Cardiac fibroblast (primary cell): ENCODE data around the gene SBSN.

ENCODE experiments used
- DNase-seq, 2 donors: peaks; one replicate each; pipeline versions ENCODE4 v3.0.0 to v3.0.0-alpha.2; 2010; ENCODE audit warnings: low read depth in 2 of 2
- H3K4me3 ChIP-seq, 2 donors: replicated peaks in 1 of 2; 1 replicate in 1 of 2; 2 replicates in 1 of 2; pipeline ENCODE4 v1.5.1; 2011; ENCODE audit warnings: low read depth in 2 of 2, low read length in 2 of 2, mild to moderate bottlenecking in 2 of 2, moderate library complexity in 1 of 2
- TF ChIP-seq, protein P1 (sequence below): IDR thresholded peaks from one replicate; pipeline ENCODE4 v1.5.1; 2011; ENCODE audit warnings: low read depth, mild to moderate bottlenecking, low read length, inconsistent platforms

Gene SBSN

DNA sequence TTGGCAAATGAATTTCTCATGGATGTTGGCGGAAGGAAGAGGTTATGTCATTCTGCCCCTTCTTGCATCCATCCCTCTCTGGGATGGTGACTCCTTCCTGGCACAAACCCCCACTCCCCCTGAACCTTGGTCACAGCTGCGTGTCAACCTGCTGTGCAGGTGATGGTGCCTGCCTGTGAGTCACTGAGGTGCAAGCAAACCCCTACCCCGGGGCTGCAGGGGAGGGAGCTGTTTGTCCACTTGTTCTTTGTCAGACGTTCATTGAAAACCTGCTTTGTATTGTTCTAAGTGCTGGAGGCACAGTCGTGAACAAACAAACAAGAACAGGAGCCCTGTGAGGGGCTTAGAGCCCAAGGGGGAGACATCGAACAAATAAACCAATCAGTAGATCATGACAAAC is 3.2 kb upstream of the SBSN start:
- H3K4me3 ChIP-seq = no peak overlapping the region
- TF ChIP-seq, protein P1, sequence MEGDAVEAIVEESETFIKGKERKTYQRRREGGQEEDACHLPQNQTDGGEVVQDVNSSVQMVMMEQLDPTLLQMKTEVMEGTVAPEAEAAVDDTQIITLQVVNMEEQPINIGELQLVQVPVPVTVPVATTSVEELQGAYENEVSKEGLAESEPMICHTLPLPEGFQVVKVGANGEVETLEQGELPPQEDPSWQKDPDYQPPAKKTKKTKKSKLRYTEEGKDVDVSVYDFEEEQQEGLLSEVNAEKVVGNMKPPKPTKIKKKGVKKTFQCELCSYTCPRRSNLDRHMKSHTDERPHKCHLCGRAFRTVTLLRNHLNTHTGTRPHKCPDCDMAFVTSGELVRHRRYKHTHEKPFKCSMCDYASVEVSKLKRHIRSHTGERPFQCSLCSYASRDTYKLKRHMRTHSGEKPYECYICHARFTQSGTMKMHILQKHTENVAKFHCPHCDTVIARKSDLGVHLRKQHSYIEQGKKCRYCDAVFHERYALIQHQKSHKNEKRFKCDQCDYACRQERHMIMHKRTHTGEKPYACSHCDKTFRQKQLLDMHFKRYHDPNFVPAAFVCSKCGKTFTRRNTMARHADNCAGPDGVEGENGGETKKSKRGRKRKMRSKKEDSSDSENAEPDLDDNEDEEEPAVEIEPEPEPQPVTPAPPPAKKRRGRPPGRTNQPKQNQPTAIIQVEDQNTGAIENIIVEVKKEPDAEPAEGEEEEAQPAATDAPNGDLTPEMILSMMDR = no peak
- DNase-seq = no peak

DNA sequence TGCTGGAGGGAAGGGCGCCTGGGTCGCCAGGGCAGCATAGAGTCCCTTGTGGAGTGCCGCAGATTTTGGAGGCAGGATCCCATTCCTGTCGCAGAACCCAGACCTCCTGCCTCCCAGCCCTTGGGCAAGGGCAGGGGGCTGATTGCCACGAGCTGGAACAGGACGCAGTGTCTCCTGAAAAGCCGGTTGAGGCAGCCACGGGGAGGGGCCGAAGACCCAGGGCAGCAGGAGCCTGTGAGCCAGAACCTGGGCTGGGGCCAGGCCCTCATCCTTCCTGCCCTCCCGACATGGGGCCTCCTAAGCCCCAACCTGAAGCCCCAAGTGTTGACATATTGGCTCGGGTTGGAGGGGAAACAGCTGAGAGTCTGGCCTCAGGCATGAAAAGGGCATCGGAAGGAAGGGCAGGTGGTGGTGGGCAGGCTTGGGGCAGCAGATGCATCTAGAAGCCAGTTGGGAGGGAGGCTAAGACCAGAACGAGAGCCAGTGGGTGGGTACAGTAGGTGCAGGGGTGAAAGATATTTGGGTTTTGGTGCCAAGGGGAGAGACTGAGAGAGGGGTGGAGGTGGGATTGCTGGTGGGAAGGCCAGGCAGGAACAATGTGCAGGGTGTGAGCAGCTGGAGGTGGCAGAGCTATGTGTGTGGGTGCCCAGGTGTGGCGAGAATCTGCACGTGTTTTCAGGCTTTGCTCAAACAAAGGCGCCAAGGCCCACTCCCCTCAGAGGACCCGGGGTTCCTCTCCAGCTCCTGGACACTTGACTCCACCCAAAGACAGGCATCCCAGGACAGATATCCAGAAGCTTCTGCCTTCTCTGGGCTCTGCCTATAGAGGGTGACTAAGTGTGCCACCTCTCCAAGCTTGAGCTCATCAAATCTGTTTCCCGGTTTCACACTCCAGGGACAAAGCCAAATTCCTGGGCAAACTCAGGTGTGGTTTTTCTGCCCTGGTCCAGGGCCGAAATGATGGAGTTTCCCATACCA is 1.4 kb upstream of the SBSN start:
- no peak overlapping the region for H3K4me3 ChIP-seq

DNA sequence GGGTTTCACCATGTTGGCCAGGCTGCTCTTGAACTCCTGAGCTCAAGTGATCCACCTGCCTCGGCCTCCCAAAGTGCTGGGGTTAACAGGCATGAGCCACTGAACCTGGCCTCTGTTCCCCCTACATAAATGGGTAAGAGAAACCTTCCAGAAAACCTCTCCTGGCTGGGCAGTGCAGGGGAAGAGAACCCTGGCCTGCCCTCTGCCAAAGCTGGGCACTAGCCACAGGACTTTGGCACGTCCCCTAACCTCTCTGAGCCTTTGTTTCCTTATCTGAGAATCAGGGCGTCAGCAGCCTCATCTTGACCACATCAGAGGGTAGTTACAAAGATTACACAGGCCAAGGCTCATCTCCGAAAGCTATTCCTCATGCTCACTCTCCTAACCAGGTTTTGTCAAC is 2.2 kb downstream of the SBSN start:
- DNase-seq = no peak
- H3K4me3 ChIP-seq = no peak overlapping the region
- TF ChIP-seq, protein P1 = no peak

More for the DNA sequence above, 1.4 kb upstream of the SBSN start:
- TF ChIP-seq, protein P1 = no peak
- no peak for DNase-seq

DNA sequence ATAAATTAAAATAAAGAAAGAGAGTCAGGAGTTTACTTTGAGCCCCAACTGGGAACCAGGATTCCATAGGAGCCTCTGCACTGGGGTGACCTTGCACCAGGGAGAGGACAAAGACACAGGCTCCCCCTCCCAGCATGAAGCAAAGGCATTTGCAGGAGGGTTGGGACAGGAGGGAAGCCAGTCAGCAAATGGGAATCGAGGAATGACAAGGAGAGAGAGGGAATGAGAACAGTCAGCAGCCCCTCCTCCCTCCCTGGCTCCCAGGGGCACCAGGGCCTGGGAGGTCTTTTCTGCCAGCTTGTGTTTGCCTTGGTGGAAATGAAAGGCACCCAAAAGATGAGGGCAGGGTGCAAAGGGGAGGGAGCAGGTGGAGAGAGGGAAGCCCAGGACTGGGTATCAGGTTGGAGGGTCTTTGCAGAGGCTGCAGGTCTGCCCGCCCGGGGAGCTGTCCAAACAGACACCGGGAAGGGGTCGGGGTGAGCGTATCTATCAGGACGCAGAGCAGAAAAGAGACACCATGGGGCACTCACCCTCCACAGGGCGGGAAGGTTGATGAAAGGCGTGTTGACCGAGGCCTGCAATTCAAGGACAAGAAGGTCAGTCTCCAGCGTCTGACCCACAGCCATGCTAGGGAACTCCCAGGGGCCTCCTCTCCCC is 3.8 kb downstream of the SBSN start:
- DNase-seq = no peak
- TF ChIP-seq, protein P1 = no peak
- H3K4me3 ChIP-seq = no peak overlapping the region

DNA sequence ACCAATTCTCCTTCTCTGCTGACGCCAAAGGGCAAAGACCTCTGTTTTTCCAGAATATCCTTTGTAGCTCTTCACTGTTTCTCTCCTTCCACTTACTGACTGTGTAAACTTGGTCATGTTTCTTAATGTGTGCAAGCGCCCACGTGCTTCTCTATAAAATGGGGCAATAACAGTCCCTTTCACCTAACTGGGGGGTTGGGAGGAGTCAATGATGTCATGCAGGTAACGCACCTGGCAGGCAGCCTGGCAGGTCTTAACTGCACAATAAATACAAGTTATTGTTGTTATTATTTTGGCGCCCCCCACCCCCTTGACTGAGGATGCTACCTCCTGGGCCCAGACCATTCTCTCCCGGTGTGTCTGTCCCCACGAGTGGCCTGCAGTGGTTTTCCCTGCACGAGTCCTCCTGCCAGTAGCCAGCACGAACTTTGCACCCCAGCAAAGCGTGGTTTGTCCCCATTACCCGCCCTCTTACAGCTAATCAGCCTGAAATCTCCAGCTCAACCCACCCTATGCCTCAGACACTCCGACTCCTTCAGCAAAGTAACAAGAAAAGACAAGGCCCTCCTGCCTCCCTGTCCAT is 5.3 kb downstream of the SBSN start:
- no peak for DNase-seq
- TF ChIP-seq, protein P1 = no peak
- H3K4me3 ChIP-seq = no peak overlapping the region

DNA sequence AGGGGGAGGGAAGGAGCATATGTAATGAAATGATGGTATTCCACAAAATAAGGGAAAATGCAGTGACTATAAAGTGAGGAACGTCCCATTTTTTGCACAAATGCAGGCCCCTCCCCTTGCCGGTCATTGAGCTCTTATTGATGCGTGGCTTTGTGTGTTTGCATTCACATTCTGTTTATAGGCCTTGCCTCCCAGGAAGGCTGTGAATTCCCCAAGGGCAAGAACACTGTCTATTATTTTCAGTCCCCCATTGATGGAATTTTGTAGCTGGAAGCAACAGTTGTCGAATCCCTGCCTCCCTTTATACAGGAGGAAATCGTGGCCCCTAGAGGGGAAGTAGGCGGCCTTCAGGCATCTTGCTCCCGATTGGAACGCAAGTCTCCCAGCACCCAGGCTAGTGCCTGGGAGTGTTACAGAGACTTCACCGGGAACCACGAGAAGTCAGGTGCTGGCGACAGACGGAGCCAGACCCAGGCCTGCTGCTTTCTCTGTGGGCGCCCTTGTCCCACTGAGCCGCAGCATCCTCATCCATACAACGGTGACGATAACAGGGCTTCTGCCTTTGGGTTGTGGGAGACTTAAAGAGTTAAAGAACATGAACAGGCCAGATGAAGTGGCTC is 6.9 kb downstream of the SBSN start:
- TF ChIP-seq, protein P1 = no peak
- DNase-seq = no peak
- H3K4me3 ChIP-seq = no peak overlapping the region
